ENCODE data around the gene PCMT1.
"Not testable (repeated sequence)": the region's sequence is repeated elsewhere in the genome, so short reads cannot be mapped to it uniquely, and the experiment has no call there.

PCMT1 gene

GRCh38 chr6:149749594-149750135 is at the start of gene PCMT1:
Gene PCMT1, plus strand, starts transcription at chr6:149749741. Its CDS starts 161 bp downstream, at chr6:149749902.
- DNase-seq (ENCODE audit: low spot score), result peak; percentile 96

- no peak for DNase-seq (ENCODE audit: low spot score)
Measured at GRCh38 chr6:149701714-149702113, 47.8 kb upstream of the PCMT1 start.

DNA sequence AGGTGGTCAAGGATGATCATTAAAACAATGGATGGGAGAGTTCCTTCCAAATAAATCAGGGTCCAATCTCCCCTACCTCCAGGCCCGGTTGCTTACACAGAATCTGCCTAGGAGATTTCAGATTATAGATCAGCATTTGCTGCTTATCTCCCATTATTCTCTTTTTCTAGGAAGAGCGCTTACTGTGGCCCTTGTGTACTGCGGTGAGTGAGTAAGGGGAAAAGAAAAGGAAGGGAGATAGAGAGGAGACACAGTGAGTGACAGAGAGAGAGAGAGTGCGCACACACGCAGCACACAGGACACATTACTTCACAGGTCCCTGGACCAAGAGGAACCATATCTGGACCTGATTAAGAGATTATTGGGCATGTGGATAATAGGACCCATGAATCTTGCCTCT is 37.8 kb upstream of the PCMT1 start:
- DNase-seq (ENCODE audit: low spot score), result no peak

- no peak for DNase-seq (ENCODE audit: low spot score)
Measured at GRCh38 chr6:149714442-149714841, 35.1 kb upstream of the PCMT1 start.

GRCh38 chr6:149716181-149716963 is 33.2 kb upstream of the PCMT1 start:
- DNase-seq (ENCODE audit: low spot score), result no peak

DNA sequence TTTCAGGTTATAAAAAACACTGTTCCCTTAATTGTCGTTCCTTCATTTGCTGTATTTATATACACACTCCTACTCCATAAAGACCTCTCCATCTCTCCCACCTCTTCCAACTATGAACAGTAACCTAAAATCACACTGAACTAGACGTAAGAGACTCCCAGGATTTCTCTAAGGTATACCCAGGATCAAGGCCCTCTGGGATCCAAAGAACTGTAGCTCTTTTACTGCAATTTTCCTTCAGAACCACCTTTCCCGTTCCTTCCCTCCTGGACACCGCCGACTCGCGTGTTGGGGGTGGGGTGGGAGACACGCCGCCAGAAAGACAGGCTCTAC is 32.3 kb upstream of the PCMT1 start:
- no peak for DNase-seq (ENCODE audit: low spot score)

GRCh38 chr6:149717588-149718458 is 31.7 kb upstream of the PCMT1 start, which contains the start of gene LATS1:
Gene LATS1, minus strand, starts transcription at chr6:149718101. Its CDS starts 15,975 bp downstream, at chr6:149702126.
- DNase-seq (ENCODE audit: low spot score), result peak; percentile 88

GRCh38 chr6:149719531-149719930 is 30.0 kb upstream of the PCMT1 start:
- no peak for DNase-seq (ENCODE audit: low spot score)

DNA sequence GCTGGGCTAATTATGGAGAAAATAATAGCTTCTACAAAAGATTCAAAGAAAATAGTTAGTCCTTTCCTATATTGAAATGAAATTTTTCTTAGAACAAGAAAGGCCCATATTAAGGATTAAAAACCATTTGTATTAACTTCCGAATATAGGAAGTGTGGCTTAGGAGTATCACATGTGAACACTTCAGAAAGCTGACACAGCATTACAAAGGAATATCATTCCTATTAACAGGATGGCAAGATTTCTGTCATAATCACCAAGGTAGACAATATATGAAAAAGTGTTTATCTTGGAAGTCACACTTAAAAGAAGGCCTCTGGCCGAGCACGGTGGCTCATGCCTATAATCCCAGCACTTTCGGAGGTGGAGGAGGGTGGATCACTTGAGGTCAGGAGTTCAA is 26.3 kb upstream of the PCMT1 start:
- DNase-seq (ENCODE audit: low spot score), result no peak

DNA sequence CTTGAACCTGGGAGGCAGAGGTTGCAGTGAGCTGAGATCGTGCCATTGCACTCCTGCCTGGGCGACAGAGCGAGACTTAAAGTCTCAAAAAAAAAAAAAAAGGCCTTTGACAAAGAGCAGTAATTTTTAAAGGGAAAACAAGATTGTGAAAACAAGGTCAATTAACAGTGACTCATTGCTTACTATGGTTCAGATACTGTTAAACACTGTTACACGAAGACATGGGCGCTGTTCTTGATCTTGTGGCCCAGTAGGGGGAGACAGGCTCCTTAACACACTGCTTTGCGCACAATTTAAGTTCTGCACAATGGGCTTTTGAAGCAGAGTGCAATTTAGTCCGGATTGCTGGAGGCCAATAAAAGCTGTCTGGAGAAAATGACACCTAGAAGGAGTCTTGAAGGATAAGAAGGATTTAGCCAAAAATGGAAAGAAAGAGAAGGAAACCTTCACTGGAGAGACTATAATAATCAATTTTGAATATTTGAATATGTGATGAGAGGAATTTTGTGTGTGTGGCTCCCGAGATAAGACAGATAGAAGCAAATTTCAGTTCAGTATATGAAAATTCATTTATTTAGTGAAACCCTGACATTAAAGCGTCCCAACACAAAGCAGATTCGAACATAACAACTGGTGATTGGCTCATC is 25.6 kb upstream of the PCMT1 start:
- peak; percentile 81 for DNase-seq (ENCODE audit: low spot score)

DNA sequence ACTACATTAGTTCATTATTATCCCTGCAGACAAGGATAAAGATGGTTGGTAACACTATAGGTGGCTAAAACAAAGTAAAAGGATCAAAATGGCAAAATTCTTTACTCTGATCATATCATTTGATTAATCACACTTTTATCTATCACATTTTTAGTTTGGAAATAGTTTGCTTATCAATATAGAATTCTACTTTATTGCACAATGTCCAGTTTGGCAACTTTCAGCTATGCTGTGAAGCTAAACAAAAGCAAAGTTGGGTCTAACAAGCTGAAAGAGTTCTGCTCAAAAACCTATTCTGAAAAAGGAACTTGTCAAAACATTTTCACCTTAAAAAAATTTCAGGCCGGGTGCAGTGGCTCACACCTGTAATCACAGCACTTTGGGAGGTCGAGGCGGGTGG is 23.8 kb upstream of the PCMT1 start:
- DNase-seq (ENCODE audit: low spot score), result no peak

- DNase-seq (ENCODE audit: low spot score), result peak; percentile 27
Measured at GRCh38 chr6:149727793-149728498, 21.6 kb upstream of the PCMT1 start.

DNA sequence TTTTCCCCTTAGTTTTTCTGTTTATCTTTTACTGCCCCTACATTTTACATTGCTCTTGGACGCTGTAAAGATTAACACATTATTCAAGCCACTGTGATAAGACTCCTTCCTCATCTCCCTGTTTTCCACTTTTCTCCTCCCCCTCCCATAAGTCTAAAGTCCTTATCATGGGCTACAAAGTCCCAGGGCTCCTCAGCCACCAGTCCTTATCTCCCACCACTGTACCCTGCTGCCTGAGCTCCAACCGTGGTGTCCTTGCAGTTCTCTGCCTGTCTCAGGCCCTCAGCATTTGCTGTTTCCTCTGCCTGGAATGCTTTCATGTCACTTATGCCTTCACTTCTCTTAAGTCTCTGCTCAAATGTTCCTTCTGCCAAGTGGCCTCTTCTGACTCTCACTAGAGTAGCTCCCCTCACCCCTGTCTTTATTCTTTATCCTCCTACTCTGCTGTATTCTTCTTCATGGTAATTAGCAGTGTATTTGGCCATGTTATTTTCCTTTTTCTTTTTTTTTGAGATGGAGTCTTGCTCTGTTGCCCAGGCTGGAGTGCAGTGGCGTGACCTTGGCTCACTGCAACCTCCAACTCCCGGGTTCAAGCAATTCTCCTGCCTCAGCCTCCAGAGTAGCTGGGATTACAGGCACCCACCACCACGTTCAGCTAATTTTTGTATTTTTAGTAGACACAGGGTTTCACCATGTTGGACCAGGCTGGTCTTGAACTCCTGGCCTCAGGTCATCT is 20.9 kb upstream of the PCMT1 start:
- peak; percentile 63 for DNase-seq (ENCODE audit: low spot score)

DNA sequence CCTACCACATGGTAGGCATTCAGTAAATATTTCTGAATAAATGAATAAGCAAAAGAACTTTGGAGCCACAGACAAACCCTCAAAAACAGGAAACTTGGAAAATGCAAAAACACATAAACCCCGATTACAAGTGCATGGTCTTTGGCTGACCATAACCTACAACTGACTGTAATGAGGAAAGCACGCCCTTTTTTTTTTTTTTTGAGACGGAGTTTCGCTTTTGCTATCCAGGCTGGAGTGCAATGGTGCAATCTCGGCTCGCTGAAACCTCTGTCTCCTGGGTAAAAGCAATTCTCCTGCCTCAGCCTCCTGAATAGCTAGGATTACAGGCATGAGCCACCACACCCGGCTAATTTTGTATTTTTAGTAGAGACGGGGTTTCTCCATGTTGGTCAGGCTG is 19.7 kb upstream of the PCMT1 start:
- no peak for DNase-seq (ENCODE audit: low spot score)

DNA sequence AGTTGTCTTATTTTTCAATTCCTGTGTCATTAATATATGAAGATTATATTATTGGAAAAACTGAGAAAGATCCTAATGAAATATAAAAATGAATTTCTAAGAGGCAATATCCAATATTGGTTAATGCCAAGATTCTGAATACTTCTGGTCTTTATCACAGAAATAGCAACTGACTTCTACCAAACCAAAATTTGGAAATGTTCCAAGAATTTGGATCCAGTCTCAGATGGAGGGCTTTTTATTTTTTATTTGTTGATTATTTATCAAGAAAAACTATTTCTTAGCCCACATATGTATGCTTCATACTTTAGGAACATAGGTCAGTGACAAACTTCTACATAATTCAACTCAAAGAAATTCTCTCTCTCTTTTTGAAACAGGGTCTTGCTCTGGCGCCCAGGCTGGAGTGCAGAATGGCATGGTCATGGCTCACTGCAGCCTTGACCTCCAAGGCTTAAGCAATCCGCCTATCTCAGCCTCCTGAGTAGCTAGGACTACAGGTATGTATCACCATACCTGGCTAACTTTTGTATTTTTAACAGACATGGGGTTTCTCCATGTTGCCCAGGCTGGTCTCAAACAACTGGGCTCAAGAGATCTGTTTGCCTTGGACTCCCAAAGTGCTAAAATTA is 16.3 kb upstream of the PCMT1 start:
- DNase-seq (ENCODE audit: low spot score), result no peak

- no peak for DNase-seq (ENCODE audit: low spot score)
Measured at GRCh38 chr6:149734915-149735314, 14.6 kb upstream of the PCMT1 start.

DNA sequence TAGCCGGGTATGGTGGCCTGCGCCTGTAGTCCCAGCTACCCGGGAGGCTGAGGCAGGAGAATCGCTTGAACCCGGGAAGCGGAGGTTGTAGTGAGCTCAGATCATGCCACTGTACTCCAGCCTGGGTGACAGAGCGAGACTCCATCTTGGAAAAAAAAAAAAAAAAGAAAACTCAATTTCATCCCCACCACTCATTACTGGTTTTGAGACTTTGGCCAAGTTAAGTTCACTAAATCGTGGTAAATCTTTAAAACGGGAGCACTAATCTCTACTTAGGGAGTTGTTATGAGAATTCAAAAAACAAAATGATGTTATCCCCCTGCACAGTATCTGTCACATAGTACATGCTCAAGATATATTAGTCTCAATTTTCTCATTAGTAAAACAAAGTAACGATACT is 4.3 kb upstream of the PCMT1 start:
- DNase-seq (ENCODE audit: low spot score), result not testable (repeated sequence)

GRCh38 chr6:149746147-149746946 is 3.2 kb upstream of the PCMT1 start, which contains the start of gene NUP43:
Gene NUP43, minus strand, starts transcription at chr6:149746529. Its CDS starts 34 bp downstream, at chr6:149746495.
- peak; percentile 89 for DNase-seq (ENCODE audit: low spot score)

GRCh38 chr6:149749082-149749593 is 403 bp upstream of the PCMT1 start:
- DNase-seq (ENCODE audit: low spot score), result not testable (repeated sequence)
